HS-27A (cell line): Measurements from ENCODE around the gene MGMT.

Source experiments
- DNase-seq: peaks from one replicate; pipeline ENCODE4 v3.0.0-alpha.2; 2012; ENCODE audit warnings: low read depth, missing footprints

Gene MGMT

DNA sequence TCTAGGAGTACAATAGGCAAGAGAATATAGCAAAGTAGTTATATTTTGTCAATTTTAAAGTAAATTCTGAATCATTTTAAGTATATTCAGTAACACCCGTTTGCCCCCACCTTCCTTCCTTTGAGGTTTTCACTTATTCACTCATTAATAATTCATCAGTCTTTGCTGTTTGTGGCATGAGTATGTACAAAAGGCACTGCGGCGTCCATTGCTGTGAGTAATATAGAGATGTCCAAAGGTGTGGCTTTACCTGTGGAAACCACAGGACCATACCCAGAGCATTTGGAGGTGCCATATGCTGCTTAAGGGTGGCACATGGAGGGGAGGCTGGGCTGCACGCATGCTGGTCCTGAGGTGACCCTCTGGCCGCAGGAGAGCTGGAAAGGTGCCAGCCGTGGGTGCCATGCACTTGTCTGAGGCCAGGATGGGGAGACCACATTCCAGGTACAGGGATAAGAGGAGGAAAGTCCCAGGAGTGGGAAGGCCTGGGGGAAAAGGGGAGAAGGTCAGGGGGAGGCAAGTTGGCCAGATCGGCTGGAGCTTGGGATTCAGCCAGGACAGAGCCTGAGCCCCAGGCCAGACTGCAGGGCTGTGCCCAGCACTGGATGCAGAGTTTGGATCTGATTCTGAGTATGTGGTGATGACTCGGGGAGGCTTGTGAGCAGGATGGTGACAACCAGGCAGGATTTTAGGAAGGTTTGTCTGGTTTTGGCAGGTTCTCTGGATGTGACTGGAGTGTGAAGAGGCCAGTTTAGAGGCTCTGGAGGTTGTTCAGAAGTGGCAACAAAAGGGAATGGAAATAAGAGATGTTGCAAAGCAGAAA is 223.4 kb downstream of the MGMT start:
- DNase-seq: no peak

DNA sequence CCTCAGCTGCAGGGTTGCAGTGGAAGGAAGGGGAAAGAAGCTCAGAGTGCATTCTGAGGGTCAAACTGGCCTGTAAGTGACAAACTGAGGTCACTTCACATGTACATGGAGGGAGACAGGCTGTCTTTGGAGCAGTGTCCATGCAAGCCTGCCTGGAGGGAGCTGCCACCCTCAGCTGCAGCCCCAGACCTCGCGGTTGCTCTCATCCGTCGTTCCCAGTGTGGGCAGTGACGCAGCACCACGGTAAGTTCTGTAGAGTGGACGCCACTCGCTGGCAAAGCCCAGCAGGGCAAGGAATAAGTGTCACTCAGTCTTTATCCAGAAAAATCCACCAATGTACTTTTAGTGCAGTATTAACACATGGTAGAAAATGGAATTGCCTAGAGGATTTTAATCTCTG is 225.7 kb downstream of the MGMT start:
- no peak for DNase-seq

GRCh38 chr10:129693382-129693781 is 226.3 kb downstream of the MGMT start:
- DNase-seq: no peak

DNA sequence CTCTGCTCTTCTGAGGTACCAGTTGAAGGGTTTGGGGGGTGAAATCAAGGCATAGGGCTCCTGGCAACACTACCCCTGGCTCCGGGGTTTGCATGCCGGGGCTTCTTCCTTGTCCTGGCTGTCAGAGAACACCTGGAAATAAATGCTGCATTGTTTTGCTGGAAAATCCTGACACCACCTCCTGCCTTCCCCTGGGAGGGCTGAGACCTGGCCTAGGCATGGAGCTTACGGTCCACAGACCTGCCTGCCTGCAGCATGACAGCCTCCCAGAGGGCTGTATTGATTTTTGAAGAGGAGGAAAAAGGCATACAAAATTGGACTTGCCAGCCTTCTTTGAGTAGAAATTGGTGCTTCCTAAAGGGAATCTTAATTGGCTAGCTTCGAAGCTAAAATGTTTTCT is 227.1 kb downstream of the MGMT start:
- DNase-seq: no peak

GRCh38 chr10:129694691-129695243 is 227.7 kb downstream of the MGMT start:
- DNase-seq: no peak

- no peak for DNase-seq
Observed at GRCh38 chr10:129695671-129696070, 228.6 kb downstream of the MGMT start.

DNA sequence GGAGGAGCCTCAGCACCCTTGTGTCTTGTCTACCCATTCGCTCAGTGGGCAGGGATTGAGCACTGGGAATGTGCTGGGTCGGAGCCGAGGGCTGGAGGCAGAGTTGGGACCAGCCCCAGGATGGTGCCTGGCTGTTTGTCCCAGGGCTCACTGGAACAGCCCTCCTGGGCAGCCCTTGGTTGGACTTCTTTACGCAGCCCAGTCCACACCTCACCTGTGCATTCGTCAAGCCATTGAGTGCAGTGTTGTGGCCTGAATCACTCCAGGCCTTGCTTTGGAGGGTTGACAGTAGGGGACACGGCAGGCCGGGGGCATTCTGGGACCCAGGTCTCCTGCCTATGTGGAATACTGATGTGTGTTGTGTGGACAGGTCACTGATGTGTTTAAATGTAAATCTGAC is 229.6 kb downstream of the MGMT start:
- no peak for DNase-seq

DNA sequence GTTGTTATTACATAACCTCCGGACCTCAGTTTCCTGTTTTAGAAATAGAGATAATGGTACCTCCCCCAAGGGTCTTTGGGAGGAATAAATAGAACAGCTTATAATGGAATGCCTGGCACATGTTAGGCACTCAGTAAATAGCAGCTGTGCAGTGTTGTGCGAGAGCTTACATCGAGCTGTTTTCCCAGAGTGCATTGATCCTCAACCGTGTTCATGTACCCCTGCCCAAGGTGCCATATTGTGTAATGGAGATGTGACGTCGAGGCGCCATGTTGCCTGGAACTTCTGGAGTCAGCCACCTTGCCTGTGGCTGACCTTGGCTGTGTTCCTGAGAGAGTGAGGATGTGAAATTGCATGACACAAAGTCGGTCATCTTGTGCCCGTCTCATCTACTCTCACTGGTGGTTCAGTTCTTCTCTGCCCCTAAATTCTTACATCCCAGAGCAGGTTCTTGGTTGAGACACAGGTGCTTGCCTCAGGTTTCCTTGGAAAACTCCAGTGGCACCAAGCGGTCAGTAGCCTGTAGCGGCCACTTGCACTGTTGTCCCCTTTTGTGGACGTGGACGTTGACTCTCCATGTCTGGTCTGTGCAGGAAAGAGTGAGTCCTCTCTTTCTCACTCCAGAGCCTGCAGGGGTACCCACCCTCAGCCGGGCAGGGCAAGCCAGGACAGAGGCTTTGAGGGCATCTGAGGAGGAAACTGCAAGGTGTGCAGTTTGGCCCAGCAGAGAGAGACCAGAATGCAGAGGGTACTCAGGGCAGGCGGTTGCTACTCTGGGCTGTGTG is 230.6 kb downstream of the MGMT start:
- DNase-seq: no peak

DNA sequence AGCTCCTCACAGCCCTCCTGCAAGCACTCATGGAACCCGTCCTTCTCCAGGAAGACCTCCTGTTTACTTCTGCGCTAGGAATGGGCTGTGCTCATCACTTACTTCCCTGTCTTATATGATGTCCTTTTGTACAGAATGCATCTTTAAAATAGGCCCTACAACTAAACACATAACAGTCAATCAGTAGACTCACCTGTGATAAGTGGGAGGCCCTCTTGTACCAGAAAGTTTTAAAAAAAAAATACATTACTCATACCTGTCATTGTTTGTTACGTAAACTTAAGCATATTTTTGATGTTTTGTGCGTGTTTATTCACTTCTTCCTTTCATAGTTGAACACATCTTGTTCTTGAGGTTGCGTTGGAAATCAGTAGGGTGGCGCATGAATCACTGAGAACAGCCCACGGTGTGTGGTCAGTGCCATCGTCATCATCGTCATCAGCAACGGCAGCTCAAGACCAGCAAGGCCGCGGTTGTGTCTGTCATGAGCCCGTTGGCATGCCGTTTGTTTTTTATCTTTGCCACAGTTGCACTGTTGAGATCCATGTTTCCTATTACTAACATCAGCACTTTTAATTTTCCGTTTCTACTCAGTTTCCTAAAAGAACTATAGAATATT is 232.8 kb downstream of the MGMT start:
- no peak for DNase-seq

DNA sequence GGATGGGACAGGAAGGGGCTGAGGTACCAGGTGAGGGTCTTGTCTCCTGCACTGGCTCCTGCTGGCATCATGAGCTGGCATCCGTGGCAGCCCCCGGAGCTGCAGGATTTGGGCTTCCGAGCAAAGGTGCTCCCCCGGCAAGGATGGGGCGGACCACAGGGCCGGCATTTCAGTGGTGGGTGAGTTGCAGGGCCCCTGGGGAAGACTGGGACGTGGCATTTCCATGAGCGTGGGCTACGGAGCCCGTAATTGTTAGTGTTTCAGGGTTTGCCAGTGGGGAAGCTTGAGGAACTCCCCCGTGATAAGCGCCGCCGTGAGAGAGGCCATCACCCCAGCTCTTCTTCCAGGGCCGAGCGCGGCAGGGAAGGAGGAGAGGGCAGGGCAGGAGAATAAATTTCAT is 235.6 kb downstream of the MGMT start:
- no peak for DNase-seq

GRCh38 chr10:129703287-129704137 is 236.5 kb downstream of the MGMT start:
- no peak for DNase-seq

DNA sequence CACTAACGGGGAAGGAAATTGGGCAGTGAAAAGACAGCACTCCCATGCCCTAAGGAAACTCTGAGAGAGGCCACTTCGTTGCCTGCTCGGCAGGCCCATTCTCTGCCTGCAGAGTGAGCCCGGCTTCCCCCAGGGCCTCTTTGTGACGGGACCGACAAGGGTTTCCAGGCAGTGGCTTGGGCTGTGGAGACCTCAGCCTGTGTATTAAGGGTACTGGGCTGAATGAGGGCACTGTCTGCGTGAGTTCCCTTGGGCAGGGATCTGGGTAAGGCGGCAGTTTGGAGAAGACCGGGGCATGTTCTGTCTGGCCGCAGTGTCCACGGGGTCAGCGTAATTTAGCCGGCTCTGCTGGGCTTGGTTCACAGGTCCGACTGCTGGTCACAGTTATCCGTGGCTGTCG is 237.2 kb downstream of the MGMT start:
- DNase-seq: no peak

GRCh38 chr10:129704786-129705525 is 237.9 kb downstream of the MGMT start:
- DNase-seq: no peak

- DNase-seq: no peak
Observed at GRCh38 chr10:129705676-129706075, 238.6 kb downstream of the MGMT start.

GRCh38 chr10:129706081-129706480 is 239.0 kb downstream of the MGMT start:
- DNase-seq: no peak

- DNase-seq: no peak
Observed at GRCh38 chr10:129706523-129706922, 239.5 kb downstream of the MGMT start.

DNA sequence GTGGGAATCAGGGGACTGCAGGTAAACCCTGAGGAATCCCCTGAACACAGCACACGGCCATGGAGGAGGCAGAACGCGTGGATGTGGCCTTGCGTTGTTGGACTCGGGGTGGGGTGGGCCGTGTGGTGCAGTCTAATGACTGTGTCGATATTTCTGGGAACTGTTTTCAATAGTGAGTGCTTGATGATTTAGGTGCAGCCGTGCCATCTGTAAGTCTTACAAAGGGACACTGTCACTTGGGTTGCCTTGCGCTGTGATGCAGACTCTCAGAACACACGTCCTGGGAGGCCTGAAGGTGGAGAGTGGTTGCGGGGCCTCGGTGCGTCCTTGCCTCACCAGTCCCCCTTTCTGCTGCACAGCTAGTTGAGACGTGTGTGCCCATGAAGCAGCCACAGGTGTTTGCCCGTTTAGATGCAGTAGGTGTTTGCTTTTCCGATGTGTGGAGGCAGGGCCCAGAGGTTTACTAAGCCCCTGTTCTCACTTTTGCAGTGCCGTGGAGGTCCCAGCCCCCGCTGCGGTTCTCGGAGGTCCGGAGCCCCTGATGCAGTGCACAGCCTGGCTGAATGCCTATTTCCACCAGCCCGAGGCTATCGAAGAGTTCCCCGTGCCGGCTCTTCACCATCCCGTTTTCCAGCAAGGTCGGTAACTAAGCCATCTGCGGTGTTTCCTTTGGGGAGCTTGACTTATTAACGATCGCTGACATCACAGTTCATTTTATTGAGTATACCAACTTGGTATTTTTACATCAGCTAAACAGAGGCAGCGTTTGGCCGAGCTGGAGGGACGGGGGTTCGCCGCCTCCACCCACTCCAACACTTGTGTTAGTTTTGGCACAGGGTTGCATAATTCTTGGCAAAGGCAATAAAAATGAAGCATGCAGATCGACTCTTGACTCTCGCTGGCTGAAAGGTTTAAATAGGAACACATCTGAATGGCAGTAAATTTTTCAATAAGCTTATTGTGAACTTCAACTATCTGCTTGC is 240.7 kb downstream of the MGMT start:
- no peak for DNase-seq

GRCh38 chr10:129709101-129709500 is 242.1 kb downstream of the MGMT start:
- DNase-seq: no peak

- DNase-seq: no peak
Observed at GRCh38 chr10:129709627-129710509, 242.8 kb downstream of the MGMT start.
